GM12801 (cell line): ENCODE results near the gene SCN1B.

Experiments used
- CTCF ChIP-seq: IDR thresholded peaks from one replicate; pipeline ENCODE4 v1.5.1; 2011; ENCODE audit warnings: control low read depth; ENCODE audit not compliant: insufficient read length; ENCODE audit errors: extremely low read depth

Gene SCN1B

GRCh38 chr19:35027851-35028599 is 2.2 kb upstream of the SCN1B start:
- TF ChIP-seq CTCF: no peak

GRCh38 chr19:35029737-35030256 is 473 bp upstream of the SCN1B start:
- no peak for TF ChIP-seq CTCF

- no peak for TF ChIP-seq CTCF
Measured at GRCh38 chr19:35031072-35031881, 1.0 kb downstream of the SCN1B start.

- TF ChIP-seq CTCF: no peak
Measured at GRCh38 chr19:35032356-35032865, 2.1 kb downstream of the SCN1B start.

- TF ChIP-seq CTCF: no peak
Measured at GRCh38 chr19:35033067-35034004, 3.1 kb downstream of the SCN1B start.

GRCh38 chr19:35034005-35034502 is 3.8 kb downstream of the SCN1B start:
- no peak for TF ChIP-seq CTCF
